GM08714 (cell line): ENCODE measurements around the gene HLF.

ENCODE experiments used
- H3K4me3 ChIP-seq: fragments of 200-500 bp; sonication (Bioruptor generic); 2 replicates; pipeline ENCODE4 v1.5.1; 2014; ENCODE audit warnings: mild to moderate bottlenecking, low read length, inconsistent platforms
- ZNF274 ChIP-seq: IDR thresholded peaks from 2 replicates; pipeline ENCODE4 v1.6.1; 2012; ENCODE audit warnings: mild to moderate bottlenecking, low read depth, low read length

HLF gene

GRCh38 chr17:55360971-55361370, 96.2 kb downstream of the HLF start:
- TF ChIP-seq ZNF274, result no peak

DNA sequence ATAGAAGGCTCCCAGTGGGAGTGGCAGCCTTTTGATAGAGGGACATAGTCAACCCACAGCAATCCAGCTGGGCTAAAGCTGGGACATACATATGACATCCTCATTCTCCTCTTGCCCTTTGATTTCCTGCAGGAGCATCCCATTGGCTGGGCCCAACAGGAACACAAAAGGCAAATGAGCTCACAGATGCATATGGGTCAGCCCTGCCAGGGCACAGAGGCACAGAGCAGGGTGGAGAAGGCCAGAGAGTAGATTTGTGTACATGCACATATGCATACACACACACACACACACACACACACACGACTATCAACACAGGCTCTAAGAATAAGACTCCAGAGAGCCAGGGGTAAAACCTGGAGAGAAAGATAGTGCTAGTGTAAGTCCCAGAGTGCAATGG, 98.3 kb downstream of the HLF start:
- no peak for TF ChIP-seq ZNF274
- H3K4me3 ChIP-seq, result no peak overlapping the region

More at GRCh38 chr17:55360971-55361370, 96.2 kb downstream of the HLF start:
- H3K4me3 ChIP-seq, result no peak overlapping the region

- no peak for TF ChIP-seq ZNF274
- no peak overlapping the region for H3K4me3 ChIP-seq
Measured at GRCh38 chr17:55366020-55366481, 101.3 kb downstream of the HLF start.

GRCh38 chr17:55368706-55369105, 103.9 kb downstream of the HLF start:
- H3K4me3 ChIP-seq, result no peak overlapping the region
- TF ChIP-seq ZNF274, result no peak
